Measurements from ENCODE around the gene ORC1. TPM values are rescaled to one million over a fixed set of nuclear protein-coding genes. Genes with fewer than 3 reads are reported as not detected.

Gene ORC1
- total RNA-seq, 4 donors from 2014 or later, result 1.4 to 2.9 (median 1.9) TPM

DNA sequence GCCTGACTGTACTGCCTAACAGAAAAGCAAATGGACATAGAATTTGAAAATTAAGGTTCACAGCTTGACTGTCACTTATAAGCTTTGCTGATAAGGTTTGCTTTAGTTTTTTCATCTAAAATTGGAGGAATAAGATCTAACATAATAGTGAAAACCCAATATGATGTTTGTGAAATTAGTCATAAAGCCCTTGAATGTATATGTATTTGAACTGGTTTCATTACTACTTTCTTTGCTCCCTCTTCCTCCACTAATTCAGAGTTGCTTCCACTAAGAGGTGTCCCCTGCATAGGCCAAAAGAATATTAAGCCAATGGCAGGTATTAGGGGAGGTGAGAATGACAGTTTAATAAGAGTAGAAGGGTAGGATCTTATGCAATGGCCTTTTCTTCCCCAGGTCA, 10.7 kb upstream of the ORC1 start:
- Histone ChIP-seq H3K36me3 (peaks cover 94% of the 10 kb centered on the region), H3K27me3 (no peaks in the 10 kb centered on the region), H3K9me3 (no peaks in the 10 kb centered on the region), H3K4me1 (no peaks in the 10 kb centered on the region), H3K27ac (no peak overlapping the region), H3K4me3 (no peak overlapping the region)
- no peak for TF ChIP-seq POLR2AphosphoS5 (IDR thresholded peaks at IDR 0.05)
- no peak for TF ChIP-seq POLR2A (IDR thresholded peaks at IDR 0.05)
- TF ChIP-seq EP300 (IDR thresholded peaks at IDR 0.05), result no peak
- TF ChIP-seq, protein P1, sequence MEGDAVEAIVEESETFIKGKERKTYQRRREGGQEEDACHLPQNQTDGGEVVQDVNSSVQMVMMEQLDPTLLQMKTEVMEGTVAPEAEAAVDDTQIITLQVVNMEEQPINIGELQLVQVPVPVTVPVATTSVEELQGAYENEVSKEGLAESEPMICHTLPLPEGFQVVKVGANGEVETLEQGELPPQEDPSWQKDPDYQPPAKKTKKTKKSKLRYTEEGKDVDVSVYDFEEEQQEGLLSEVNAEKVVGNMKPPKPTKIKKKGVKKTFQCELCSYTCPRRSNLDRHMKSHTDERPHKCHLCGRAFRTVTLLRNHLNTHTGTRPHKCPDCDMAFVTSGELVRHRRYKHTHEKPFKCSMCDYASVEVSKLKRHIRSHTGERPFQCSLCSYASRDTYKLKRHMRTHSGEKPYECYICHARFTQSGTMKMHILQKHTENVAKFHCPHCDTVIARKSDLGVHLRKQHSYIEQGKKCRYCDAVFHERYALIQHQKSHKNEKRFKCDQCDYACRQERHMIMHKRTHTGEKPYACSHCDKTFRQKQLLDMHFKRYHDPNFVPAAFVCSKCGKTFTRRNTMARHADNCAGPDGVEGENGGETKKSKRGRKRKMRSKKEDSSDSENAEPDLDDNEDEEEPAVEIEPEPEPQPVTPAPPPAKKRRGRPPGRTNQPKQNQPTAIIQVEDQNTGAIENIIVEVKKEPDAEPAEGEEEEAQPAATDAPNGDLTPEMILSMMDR (IDR thresholded peaks at IDR 0.05), result no peak
- no peak for DNase-seq (ENCODE audit: low spot score in 2 of 2)

DNA sequence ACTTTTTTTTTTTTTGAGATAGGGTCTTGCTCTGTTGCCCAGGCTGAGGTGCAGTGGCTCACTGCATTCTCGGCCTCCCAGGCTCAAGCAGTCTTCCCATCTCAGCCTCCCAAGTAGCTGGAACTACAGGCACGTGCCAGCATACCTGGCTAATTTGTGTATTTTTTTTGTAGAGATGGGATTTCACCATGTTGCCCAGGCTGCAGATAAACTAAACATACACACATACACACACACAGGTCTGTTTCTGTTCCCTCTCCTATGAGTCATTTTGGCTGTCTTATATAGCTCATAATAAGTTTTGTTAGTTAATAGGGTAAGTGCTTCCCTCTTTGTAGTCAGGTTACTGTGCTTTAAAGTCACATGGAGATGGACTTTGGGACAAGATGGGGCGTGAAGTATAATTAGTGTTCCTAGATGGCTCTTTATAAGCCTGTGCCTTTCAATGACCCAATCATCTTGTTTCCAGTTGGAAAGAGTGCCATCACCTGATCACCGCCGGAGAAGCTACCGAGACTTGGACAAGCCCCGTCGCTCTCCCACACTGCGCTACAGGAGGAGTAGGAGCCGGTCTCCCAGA, 9.3 kb upstream of the ORC1 start:
- no peaks in the 10 kb centered on the region for H3K4me1 ChIP-seq
- no peak for TF ChIP-seq POLR2A (IDR thresholded peaks at IDR 0.05)
- no peak for TF ChIP-seq POLR2AphosphoS5 (IDR thresholded peaks at IDR 0.05)
- TF ChIP-seq, protein P1 (IDR thresholded peaks at IDR 0.05), result no peak
- no peak for TF ChIP-seq EP300 (IDR thresholded peaks at IDR 0.05)
- no peaks in the 10 kb centered on the region for H3K9me3 ChIP-seq
- H3K27ac ChIP-seq, result no peak overlapping the region
- DNase-seq (ENCODE audit: low spot score in 2 of 2), result no peak
- peaks cover 93% of the 10 kb centered on the region for H3K36me3 ChIP-seq
- no peaks in the 10 kb centered on the region for H3K27me3 ChIP-seq
- 92% methylated on average over 10 of the region's 10 CpGs for WGBS
- no peak overlapping the region for H3K4me3 ChIP-seq

DNA sequence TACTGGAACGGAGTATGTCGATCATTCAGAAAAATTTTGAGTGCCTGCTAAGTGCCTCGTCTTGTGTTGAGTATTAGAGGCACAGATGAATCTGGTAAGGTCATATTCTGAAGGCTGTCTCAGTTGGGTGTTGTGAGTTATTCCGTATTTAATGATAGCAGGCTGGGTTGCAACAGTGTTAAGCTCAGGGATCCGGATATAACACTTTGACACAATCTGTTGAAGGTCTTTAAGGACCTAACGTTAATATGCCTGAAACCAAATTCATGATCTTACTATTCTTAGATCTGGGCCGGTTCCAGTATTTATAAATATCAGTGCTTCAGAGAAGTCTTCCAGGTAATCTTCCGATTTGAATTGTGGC, 734 bp upstream of the ORC1 start:
- TF ChIP-seq, protein P1 (IDR thresholded peaks at IDR 0.05), result no peak
- TF ChIP-seq EP300 (IDR thresholded peaks at IDR 0.05), result no peak
- no peak for TF ChIP-seq POLR2A (IDR thresholded peaks at IDR 0.05)
- TF ChIP-seq POLR2AphosphoS5 (IDR thresholded peaks at IDR 0.05), result no peak
- Histone ChIP-seq H3K9me3 (no peaks in the 10 kb centered on the region), H3K27ac (peak overlapping the region; percentile 91), H3K27me3 (no peaks in the 10 kb centered on the region), H3K36me3 (peaks cover 24% of the 10 kb centered on the region), H3K4me1 (peaks cover 27% of the 10 kb centered on the region), H3K4me3 (peak overlapping the region; percentile 78)
- DNase-seq (ENCODE audit: low spot score in 2 of 2), result no peak
- 4% methylated on average over 5 of the region's 8 CpGs for WGBS

DNA sequence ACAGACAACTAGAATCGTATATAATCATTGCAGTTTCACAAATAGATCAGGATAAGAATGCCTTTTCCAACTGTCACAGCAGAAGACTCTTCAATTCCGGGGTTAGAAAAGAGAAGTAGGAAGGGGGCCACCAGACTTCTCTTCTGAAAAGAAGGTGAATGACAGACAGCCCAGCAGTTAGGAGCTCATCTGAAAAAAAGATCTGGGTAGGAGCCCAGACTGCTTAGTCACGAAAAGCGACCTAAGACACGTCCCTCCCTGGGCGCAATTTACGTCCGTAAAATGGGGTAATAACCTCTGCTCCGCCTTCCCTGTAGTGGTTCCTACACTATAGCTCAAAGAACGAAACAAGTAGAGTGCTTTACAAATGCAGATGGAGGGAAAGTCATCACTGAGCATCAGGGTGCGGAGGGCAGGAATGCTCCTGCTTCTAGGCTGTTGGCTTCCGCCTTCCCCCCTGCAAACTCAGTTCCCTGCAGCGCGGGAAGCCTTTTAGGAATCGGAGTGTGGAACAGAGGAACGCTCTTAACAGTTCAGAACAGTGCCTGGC, 582 bp downstream of the ORC1 start:
- H3K27ac ChIP-seq, result peak overlapping the region; percentile 91
- DNase-seq (ENCODE audit: low spot score in 2 of 2), result no peak
- H3K27me3 ChIP-seq, result no peaks in the 10 kb centered on the region
- TF ChIP-seq, protein P1 (IDR thresholded peaks at IDR 0.05), result no peak
- no peak for TF ChIP-seq POLR2AphosphoS5 (IDR thresholded peaks at IDR 0.05)
- TF ChIP-seq POLR2A (IDR thresholded peaks at IDR 0.05), result no peak
- peak overlapping the region; percentile 78 for H3K4me3 ChIP-seq
- H3K4me1 ChIP-seq, result peaks cover 27% of the 10 kb centered on the region
- no peaks in the 10 kb centered on the region for H3K9me3 ChIP-seq
- peaks cover 12% of the 10 kb centered on the region for H3K36me3 ChIP-seq
- WGBS, result under 1% methylated on average over 11 of the region's 16 CpGs

- 78% methylated on average over 3 of the region's 3 CpGs for WGBS
- Histone ChIP-seq H3K4me3 (no peak overlapping the region), H3K4me1 (peaks cover 27% of the 10 kb centered on the region), H3K27ac (no peak overlapping the region), H3K27me3 (no peaks in the 10 kb centered on the region), H3K9me3 (no peaks in the 10 kb centered on the region), H3K36me3 (peaks cover 4% of the 10 kb centered on the region)
- no peak for DNase-seq (ENCODE audit: low spot score in 2 of 2)
- TF ChIP-seq, protein P1 (IDR thresholded peaks at IDR 0.05), result no peak
- TF ChIP-seq POLR2AphosphoS5 (IDR thresholded peaks at IDR 0.05) (no peak), EP300 (IDR thresholded peaks at IDR 0.05) (no peak), POLR2A (IDR thresholded peaks at IDR 0.05) (no peak)
Measured at GRCh38 chr1:52402860-52403240, 1.4 kb downstream of the ORC1 start.

Measured in suprapubic skin (tissue), 4 donors.